ENCODE measurements around the gene FCGR1A. TPM values are rescaled to one million over a fixed set of nuclear protein-coding genes. Genes with fewer than 3 reads are reported as not detected.
"Not testable (repeated sequence)": the region's sequence is repeated elsewhere in the genome, so short reads cannot be mapped to it uniquely, and the experiment has no call there.

FCGR1A gene
- total RNA-seq (2014; rRNA removed) = not detected in 2 replicates
- not detected for polyA plus RNA-seq (2012)

GRCh38 chr1:149782600-149782999 is at the start of gene FCGR1A:
Gene FCGR1A (plus strand): TSS chr1:149782694. CDS start chr1:149782744, 50 bp downstream.
- not testable (repeated sequence) for DNase-seq (ENCODE audit: low read depth)

GRCh38 chr1:149732781-149733180 is 49.7 kb upstream of the FCGR1A start:
- DNase-seq (ENCODE audit: low read depth) = not testable (repeated sequence)

DNA sequence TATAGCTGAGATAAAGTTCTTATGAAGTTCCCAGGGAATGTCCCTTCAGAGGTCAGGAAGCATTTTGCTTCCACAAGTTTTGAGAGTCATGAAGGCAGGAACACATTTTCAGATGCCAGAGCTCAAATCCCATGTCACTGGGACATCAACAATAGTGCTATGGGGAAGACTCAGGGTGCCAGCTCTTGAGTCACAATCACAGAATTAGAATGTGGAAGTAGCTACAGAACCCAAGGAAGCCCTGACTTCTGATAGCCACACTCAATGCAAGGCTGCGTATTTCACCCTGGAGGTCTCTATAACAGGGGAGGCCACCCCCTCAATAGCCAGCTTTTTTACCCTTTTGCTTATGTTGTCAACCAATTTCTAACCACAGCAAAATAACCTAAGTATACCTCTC is 47.8 kb upstream of the FCGR1A start:
- DNase-seq (ENCODE audit: low read depth) = not testable (repeated sequence)

DNA sequence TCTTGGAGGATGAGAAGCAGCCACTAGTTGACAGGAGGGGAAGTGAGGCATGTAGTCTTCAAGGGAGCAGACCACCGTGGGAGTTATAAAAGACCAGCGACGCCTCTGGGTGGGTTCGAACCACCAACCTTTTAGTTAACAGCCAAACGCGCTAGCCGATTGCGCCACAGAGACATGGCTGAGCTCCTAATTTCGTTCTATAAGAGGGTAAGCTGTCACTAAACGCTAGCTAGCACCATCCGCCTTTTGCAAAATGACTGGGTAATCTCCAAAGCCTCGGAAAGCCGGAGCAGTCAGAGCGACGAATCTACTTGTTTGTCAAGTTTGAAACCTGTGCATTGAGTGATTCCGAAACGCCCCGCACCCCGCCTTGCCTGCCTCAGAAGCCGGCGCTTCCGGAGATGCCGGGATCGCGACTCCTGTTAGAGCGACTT is 42.3 kb upstream of the FCGR1A start:
- DNase-seq (ENCODE audit: low read depth) = not testable (repeated sequence)

- not testable (repeated sequence) for DNase-seq (ENCODE audit: low read depth)
Measured at GRCh38 chr1:149740590-149741230, 41.8 kb upstream of the FCGR1A start.

GRCh38 chr1:149741914-149742313 is 40.6 kb upstream of the FCGR1A start:
- DNase-seq (ENCODE audit: low read depth) = not testable (repeated sequence)

GRCh38 chr1:149746463-149747356 is 35.8 kb upstream of the FCGR1A start:
- not testable (repeated sequence) for DNase-seq (ENCODE audit: low read depth)

GRCh38 chr1:149747359-149748143 is 34.9 kb upstream of the FCGR1A start:
- not testable (repeated sequence) for DNase-seq (ENCODE audit: low read depth)

DNA sequence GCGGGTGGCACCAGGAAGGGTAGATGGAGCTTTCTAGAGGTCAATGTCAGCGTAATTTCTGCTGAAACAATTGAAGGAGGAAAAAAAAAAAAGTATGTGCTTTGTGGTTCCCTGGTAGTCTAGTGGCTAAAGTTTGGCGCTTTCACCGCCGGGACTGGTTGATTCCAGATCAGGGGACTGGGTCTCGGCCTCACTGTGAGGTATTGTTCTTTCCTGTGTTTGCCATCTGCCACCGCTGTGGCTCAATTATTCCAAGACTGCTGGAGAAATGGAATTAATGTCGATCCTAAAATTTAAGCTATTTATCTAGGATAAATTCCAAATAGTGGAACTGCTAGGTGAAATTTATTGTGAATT is 34.4 kb upstream of the FCGR1A start:
- DNase-seq (ENCODE audit: low read depth) = not testable (repeated sequence)

DNA sequence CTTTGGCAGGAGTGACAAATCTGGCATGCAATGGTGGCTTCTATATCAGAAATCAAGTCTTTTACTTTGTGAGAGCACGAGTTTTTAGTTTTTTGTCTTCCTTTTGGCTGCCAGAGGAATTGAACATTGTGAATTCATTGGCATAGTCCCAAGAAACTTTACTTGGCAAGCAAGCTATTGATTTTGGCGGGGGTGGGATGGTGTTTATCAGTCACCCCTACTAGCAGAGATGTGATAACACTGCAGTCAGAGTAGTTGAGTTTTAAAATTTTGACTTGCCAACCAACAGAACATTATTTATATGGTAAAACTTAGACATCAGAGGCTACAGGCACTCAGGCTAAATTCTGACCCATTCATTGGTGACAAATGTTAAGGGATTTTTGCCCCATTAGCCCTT is 31.9 kb upstream of the FCGR1A start:
- DNase-seq (ENCODE audit: low read depth) = not testable (repeated sequence)

- not testable (repeated sequence) for DNase-seq (ENCODE audit: low read depth)
Measured at GRCh38 chr1:149752186-149752585, 30.3 kb upstream of the FCGR1A start.

DNA sequence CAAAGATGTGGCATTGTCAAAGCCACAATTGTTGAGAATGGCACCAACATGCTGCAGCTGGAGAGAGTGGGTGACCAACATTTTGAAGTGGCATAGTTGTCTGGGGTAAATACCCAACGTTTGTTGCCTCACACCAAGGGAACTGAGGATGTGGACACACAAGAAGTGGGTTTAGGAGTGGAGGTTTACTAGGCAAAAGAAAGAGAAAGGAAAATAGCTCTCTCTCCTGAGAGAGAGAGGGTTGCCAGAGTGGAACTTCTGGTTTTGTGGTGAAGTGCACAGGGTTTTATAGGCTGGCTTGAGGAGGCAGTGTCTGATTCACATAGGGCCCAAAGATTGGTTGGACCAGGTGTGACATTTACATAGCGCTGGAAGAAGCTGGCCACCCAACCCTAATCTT is 29.0 kb upstream of the FCGR1A start:
- DNase-seq (ENCODE audit: low read depth) = not testable (repeated sequence)

- DNase-seq (ENCODE audit: low read depth) = not testable (repeated sequence)
Measured at GRCh38 chr1:149755294-149755693, 27.2 kb upstream of the FCGR1A start.

DNA sequence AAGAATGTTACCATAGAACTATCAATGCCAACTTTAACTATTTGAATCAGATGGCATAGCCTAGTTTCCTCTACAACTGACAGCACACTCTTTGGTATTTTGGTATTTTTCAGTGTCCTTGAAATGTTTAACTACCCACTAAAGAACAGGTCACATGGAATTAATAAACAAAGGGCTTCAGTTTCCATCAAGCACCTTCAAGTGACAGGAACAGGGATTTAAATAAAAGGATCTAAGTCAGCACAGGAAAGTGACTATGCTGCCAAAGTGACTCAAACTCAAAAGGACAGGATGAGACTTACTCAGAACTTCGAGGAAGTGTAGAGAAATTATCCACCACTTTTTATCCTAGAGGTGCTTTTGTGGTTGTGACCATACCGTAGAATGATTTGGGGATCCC is 20.2 kb upstream of the FCGR1A start:
- not testable (repeated sequence) for DNase-seq (ENCODE audit: low read depth)

DNA sequence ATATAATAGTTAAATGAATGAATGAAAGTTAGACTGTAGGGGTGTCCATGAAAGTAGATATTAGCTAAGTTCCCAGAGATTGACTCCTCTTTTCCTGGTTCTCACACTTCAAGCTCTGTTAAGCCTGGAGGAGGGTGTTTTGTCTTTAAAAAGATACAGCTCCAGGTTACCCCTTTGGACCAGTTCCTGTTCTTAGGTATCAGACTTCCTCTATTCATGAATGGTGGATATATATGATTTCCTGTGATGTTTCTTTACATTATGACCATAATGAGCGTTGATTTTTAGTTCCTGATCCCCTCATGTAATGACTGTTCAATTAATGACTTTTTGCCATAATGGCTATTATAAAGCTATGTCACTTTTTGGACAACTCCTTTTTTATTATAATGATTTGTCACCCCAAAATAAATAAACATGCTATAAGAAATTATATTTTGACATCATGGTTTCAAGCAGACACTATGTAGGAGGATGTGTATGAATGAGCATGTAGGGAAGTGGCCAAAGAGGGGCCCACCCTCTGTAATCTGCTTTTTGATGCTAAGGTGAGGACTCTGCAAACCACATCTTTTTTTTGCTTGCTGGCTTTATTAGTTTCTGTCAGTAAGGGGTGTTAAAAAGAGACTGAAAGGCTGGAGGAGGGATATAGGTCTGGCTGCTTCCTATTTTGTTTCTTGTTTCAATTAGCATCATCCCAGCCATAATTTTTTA is 18.2 kb upstream of the FCGR1A start:
- DNase-seq (ENCODE audit: low read depth) = not testable (repeated sequence)

- not testable (repeated sequence) for DNase-seq (ENCODE audit: low read depth)
Measured at GRCh38 chr1:149766241-149766640, 16.3 kb upstream of the FCGR1A start.

DNA sequence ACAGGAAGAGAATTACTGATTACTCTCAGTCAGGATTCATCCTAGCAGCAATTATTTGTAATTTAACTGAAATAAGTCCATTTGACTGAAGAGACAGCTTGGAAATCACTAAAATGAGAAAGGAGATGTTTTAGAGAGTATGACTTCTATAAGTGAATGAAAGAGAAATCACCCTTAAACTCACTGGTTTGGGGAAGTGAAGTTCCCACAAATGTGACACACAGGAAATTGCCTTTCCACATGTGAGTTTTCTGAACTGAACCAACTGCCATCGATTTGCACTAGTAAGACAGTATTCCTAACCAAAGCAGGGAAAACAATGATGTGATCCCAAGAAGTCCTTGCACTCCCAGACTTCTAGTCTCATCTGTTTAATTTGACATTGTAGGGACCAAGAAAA is 13.3 kb upstream of the FCGR1A start:
- DNase-seq (ENCODE audit: low read depth) = not testable (repeated sequence)

- not testable (repeated sequence) for DNase-seq (ENCODE audit: low read depth)
Measured at GRCh38 chr1:149770661-149771060, 11.8 kb upstream of the FCGR1A start.

GRCh38 chr1:149771653-149772425 is 10.7 kb upstream of the FCGR1A start:
- not testable (repeated sequence) for DNase-seq (ENCODE audit: low read depth)

GRCh38 chr1:149775510-149776147 is 6.9 kb upstream of the FCGR1A start:
- DNase-seq (ENCODE audit: low read depth) = not testable (repeated sequence)
